Gastroesophageal sphincter (tissue), 4 donors: ENCODE data around the gene HOXB7. TPM values are rescaled to one million over a fixed set of nuclear protein-coding genes. Genes with fewer than 3 reads are reported as not detected.

Experiments
- ATAC-seq: fragments of 150-250 bp; one replicate; pipeline ENCODE4 v1.9.1; 2016; ENCODE audit warnings: mild to moderate bottlenecking, moderate library complexity
- H3K27ac ChIP-seq, 4 donors: fragments of 200-600 bp; sonication (generic) in 3 of 4; 1 replicate in 3 of 4; 2 replicates in 1 of 4; pipeline ENCODE4 v1.5.1; 2016 to 2019
- H3K27me3 ChIP-seq: fragments of 200-600 bp; sonication (generic); one replicate; pipeline ENCODE4 v1.5.1; 2019
- H3K36me3 ChIP-seq, 2 donors: fragments of 200-600 bp; sonication (generic); one replicate each; pipeline ENCODE4 v1.5.1; 2019; ENCODE audit warnings: control low read depth in 1 of 2
- H3K4me1 ChIP-seq, 3 donors: fragments of 200-600 bp; sonication (generic); 1 replicate in 2 of 3; 2 replicates in 1 of 3; pipeline ENCODE4 v1.5.1; 2016 to 2019; ENCODE audit warnings: control low read depth in 2 of 3
- H3K4me3 ChIP-seq, 2 donors: fragments of 200-600 bp; sonication (generic); one replicate each; pipeline ENCODE4 v1.5.1; 2019; ENCODE audit warnings: mild to moderate bottlenecking in 1 of 2, moderate library complexity in 1 of 2
- H3K9me3 ChIP-seq, 3 donors: fragments of 200-600 bp; sonication (generic); one replicate each; pipeline ENCODE4 v1.5.1; 2017 to 2019; ENCODE audit warnings: control low read depth in 2 of 3
- CTCF ChIP-seq, 4 experiments: fragments of 200-600 bp in 2 of 4; fragments of 450-650 bp in 2 of 4; sonication (generic) in 1 of 4; IDR thresholded peaks; one replicate each; pipeline ENCODE4 v1.5.1; 2017 to 2019; ENCODE audit warnings: antibody characterized with exemption in 4 of 4, mild to moderate bottlenecking in 2 of 4, moderate library complexity in 2 of 4
- EP300 ChIP-seq: sonication (generic); formaldehyde crosslinking; IDR thresholded peaks from one replicate; pipeline ENCODE4 v1.6.1; 2017; ENCODE audit warnings: antibody characterized with exemption, mild to moderate bottlenecking
- POLR2A ChIP-seq, 2 donors: fragments of 450-650 bp; IDR thresholded peaks; one replicate each; pipeline ENCODE4 v1.6.1; 2017; ENCODE audit warnings: antibody characterized with exemption in 2 of 2, mild to moderate bottlenecking in 2 of 2, moderate library complexity in 1 of 2
- POLR2AphosphoS5 ChIP-seq: sonication (generic); formaldehyde crosslinking; IDR thresholded peaks from one replicate; pipeline ENCODE4 v1.6.1; 2017; ENCODE audit warnings: antibody characterized with exemption
- WGBS, 2 donors: methylation state at CpG; one replicate each; pipeline ENCODE4 v1.1.5; 2018; ENCODE audit warnings: low coverage in 1 of 2; 5-methylcytosine and 5-hydroxymethylcytosine counted together
- total RNA-seq, 4 donors: library from RNA; depleted of rRNA; stranded (reverse); fragments of >200 nt; gene quantifications; one replicate each; pipeline ENCODE4 v1.1.0, GENCODE V29; 2016

The HOXB7 gene
- total RNA-seq, 4 donors from 2014 or later = 0.78 to 8.9 (median 3.0) TPM

- peak overlapping the region in 1 of 2 donors; percentile 46 for H3K4me3 ChIP-seq
- no peak for TF ChIP-seq CTCF (IDR thresholded peaks at IDR 0.05)
- TF ChIP-seq EP300 = no peak
- TF ChIP-seq POLR2AphosphoS5 = no peak
- no peak for TF ChIP-seq POLR2A (IDR thresholded peaks at IDR 0.05)
- ATAC-seq = no peak
- peaks cover 100% of the 10 kb centered on the region for H3K27me3 ChIP-seq
- H3K9me3 ChIP-seq = no peaks in the 10 kb centered on the region
- H3K36me3 ChIP-seq = no peaks in the 10 kb centered on the region
- 0% methylated on average over 2 of the region's 80 CpGs; no CpG with 5 or more reads in 1 of the 2 donors for whole genome bisulfite sequencing, 2 donors
- H3K27ac ChIP-seq = no peak overlapping the region
- H3K4me1 ChIP-seq = peaks cover 0 to 30% (median 12%) of the 10 kb centered on the region in 3 donors
These were observed 35.6 kb upstream of the HOXB7 start for GRCh38 chr17:48646183-48647102.

GRCh38 chr17:48645639-48646182 is 34.9 kb upstream of the HOXB7 start:
- Histone ChIP-seq H3K4me3 (no peak overlapping the region), H3K36me3 (no peaks in the 10 kb centered on the region), H3K9me3 (no peaks in the 10 kb centered on the region), H3K27me3 (peaks cover 100% of the 10 kb centered on the region), H3K4me1 (peaks cover 0 to 30% (median 12%) of the 10 kb centered on the region in 3 donors), H3K27ac (no peak overlapping the region)
- ATAC-seq = no peak
- WGBS, 2 donors = 7 to 16% methylated on average over 6 of the region's 14 CpGs
- TF ChIP-seq CTCF (IDR thresholded peaks at IDR 0.05) (no peak), POLR2A (IDR thresholded peaks at IDR 0.05) (no peak), EP300 (no peak), POLR2AphosphoS5 (no peak)

- Histone ChIP-seq H3K27me3 (peaks cover 100% of the 10 kb centered on the region), H3K4me1 (peaks cover 0 to 30% (median 12%) of the 10 kb centered on the region in 3 donors)
- WGBS, 2 donors = 29 to 40% methylated on average over 3 of the region's 6 CpGs
These were observed 34.2 kb upstream of the HOXB7 start for GRCh38 chr17:48644910-48645557.

GRCh38 chr17:48644159-48644558 is 33.3 kb upstream of the HOXB7 start:
- Histone ChIP-seq H3K4me3 (no peak overlapping the region), H3K4me1 (peaks cover 0 to 30% (median 12%) of the 10 kb centered on the region in 3 donors), H3K27me3 (peaks cover 100% of the 10 kb centered on the region), H3K27ac (no peak overlapping the region), H3K9me3 (no peaks in the 10 kb centered on the region), H3K36me3 (no peaks in the 10 kb centered on the region)
- 80% methylated on average over 1 of the region's 1 CpG; no CpG with 5 or more reads in 1 of the 2 donors for WGBS, 2 donors
- no peak for TF ChIP-seq POLR2AphosphoS5
- TF ChIP-seq POLR2A (IDR thresholded peaks at IDR 0.05) = no peak
- no peak for TF ChIP-seq EP300
- TF ChIP-seq CTCF (IDR thresholded peaks at IDR 0.05) = no peak
- ATAC-seq = no peak

More at GRCh38 chr17:48644910-48645557, 34.2 kb upstream of the HOXB7 start:
- Histone ChIP-seq H3K9me3 (no peaks in the 10 kb centered on the region), H3K27ac (no peak overlapping the region), H3K4me3 (no peak overlapping the region), H3K36me3 (no peaks in the 10 kb centered on the region)
- no peak for ATAC-seq
- TF ChIP-seq POLR2AphosphoS5 (no peak), CTCF (IDR thresholded peaks at IDR 0.05) (no peak), EP300 (no peak), POLR2A (IDR thresholded peaks at IDR 0.05) (no peak)
